Transverse colon (tissue), 4 donors: Measurements from ENCODE around the gene SLC38A10.

Source experiments
- EP300 ChIP-seq: sonication (generic); formaldehyde crosslinking; IDR thresholded peaks from one replicate; pipeline ENCODE4 v1.6.1; 2017; ENCODE audit warnings: antibody characterized with exemption, low read depth
- POLR2A ChIP-seq: fragments of 450-650 bp; IDR thresholded peaks from one replicate; pipeline ENCODE4 v1.6.1; 2016; ENCODE audit warnings: antibody characterized with exemption, mild to moderate bottlenecking, moderate library complexity
- POLR2AphosphoS5 ChIP-seq, 3 donors: sonication (generic); formaldehyde crosslinking; IDR thresholded peaks; one replicate each; pipeline ENCODE4 v1.6.1; 2016; ENCODE audit warnings: antibody characterized with exemption in 3 of 3
- TF ChIP-seq, protein P1 (sequence below), 5 experiments: fragments of 200-600 bp in 3 of 5; fragments of 450-650 bp in 2 of 5; sonication (generic) in 3 of 5; IDR thresholded peaks; 1 replicate in 2 of 5; 2 replicates in 3 of 5; pipeline ENCODE4 v1.5.1; 2016 to 2017; ENCODE audit warnings: antibody characterized with exemption in 5 of 5, inconsistent platforms in 3 of 5, mild to moderate bottlenecking in 2 of 5, moderate library complexity in 1 of 5

DNA sequence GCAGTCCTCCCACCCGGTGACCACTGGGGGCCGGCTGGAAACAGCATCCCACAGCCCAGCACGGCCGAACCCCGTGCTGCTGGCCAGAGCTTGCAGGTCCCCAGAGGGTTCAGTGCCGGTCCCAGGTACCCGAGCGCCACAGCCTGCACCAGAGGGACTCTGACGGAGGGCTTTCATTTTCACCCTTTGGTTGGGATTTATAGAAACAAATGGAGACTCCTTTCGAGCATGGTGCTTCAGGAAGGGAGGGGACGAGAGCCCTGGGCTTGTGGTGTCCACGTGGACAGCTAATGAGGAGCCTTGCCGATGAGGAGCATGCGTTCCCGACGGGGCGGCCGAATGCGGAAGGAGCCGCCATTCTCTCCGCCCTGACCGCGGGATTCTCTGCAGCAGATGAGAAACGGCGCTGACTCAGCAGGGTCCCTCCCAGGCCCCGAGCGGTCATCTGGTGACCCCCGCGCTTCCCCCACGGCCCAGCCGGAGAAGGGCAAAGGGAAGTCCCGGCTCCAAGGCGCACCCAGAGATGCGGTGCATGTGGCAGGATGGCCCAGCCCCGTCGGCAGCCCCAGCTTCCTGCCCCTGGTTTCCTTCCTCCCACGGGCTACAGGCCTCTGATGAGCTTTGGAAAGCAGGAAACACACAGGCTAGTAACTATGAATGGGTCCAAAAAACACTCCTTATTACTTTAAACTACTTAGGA is 9.8 kb downstream of the SLC38A10 start:
- TF ChIP-seq, protein P1, sequence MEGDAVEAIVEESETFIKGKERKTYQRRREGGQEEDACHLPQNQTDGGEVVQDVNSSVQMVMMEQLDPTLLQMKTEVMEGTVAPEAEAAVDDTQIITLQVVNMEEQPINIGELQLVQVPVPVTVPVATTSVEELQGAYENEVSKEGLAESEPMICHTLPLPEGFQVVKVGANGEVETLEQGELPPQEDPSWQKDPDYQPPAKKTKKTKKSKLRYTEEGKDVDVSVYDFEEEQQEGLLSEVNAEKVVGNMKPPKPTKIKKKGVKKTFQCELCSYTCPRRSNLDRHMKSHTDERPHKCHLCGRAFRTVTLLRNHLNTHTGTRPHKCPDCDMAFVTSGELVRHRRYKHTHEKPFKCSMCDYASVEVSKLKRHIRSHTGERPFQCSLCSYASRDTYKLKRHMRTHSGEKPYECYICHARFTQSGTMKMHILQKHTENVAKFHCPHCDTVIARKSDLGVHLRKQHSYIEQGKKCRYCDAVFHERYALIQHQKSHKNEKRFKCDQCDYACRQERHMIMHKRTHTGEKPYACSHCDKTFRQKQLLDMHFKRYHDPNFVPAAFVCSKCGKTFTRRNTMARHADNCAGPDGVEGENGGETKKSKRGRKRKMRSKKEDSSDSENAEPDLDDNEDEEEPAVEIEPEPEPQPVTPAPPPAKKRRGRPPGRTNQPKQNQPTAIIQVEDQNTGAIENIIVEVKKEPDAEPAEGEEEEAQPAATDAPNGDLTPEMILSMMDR (IDR thresholded peaks at IDR 0.05): no peak
- no peak for TF ChIP-seq POLR2AphosphoS5 (IDR thresholded peaks at IDR 0.05)
- no peak for TF ChIP-seq POLR2A
- TF ChIP-seq EP300: no peak
